Vagina (tissue), 2 donors: ENCODE results near the gene TSTD2. TPM values are rescaled to one million over a fixed set of nuclear protein-coding genes. Genes with fewer than 3 reads are reported as not detected.

Experiments used
- DNase-seq, 2 donors: peaks; one replicate each; pipeline ENCODE4 v3.0.0-alpha.2; 2017; ENCODE audit errors: extremely low spot score in 2 of 2
- H3K27ac ChIP-seq: fragments of 200-600 bp; sonication (generic); one replicate; pipeline ENCODE4 v1.5.1; 2019
- H3K27me3 ChIP-seq: fragments of 200-600 bp; sonication (generic); one replicate; pipeline ENCODE4 v1.5.1; 2019
- H3K36me3 ChIP-seq, 2 donors: fragments of 200-600 bp; sonication (generic); one replicate each; pipeline ENCODE4 v1.5.1; 2017 to 2019
- H3K4me1 ChIP-seq: fragments of 200-600 bp; sonication (generic); one replicate; pipeline ENCODE4 v1.5.1; 2019
- H3K4me3 ChIP-seq, 2 donors: fragments of 200-600 bp; sonication (generic); 1 replicate in 1 of 2; 2 replicates in 1 of 2; pipeline ENCODE4 v1.5.1; 2016 to 2019
- H3K9me3 ChIP-seq: fragments of 200-600 bp; sonication (generic); one replicate; pipeline ENCODE4 v1.5.1; 2019
- CTCF ChIP-seq, 3 experiments: fragments of 450-650 bp in 2 of 3; fragments of 200-600 bp in 1 of 3; sonication (generic) in 1 of 3; IDR thresholded peaks; one replicate each; pipeline ENCODE4 v1.5.1; 2017 to 2019; ENCODE audit warnings: antibody characterized with exemption in 3 of 3, mild to moderate bottlenecking in 2 of 3, moderate library complexity in 2 of 3
- POLR2A ChIP-seq, 2 donors: fragments of 450-650 bp; IDR thresholded peaks; one replicate each; pipeline ENCODE4 v1.6.1; 2017; ENCODE audit warnings: antibody characterized with exemption in 2 of 2, mild to moderate bottlenecking in 2 of 2, moderate library complexity in 2 of 2
- POLR2AphosphoS5 ChIP-seq, 2 donors: sonication (generic); formaldehyde crosslinking; IDR thresholded peaks; one replicate each; pipeline ENCODE4 v1.9.0; 2017; ENCODE audit warnings: antibody characterized with exemption in 2 of 2, mild to moderate bottlenecking in 2 of 2, low read depth in 1 of 2; ENCODE audit not compliant: insufficient read depth in 1 of 2
- intact Hi-C: fragments of 100-400 bp; cut with DNase I; formaldehyde crosslinking; loops from one replicate; pipeline ENCODE4 v1.15.1; 2023
- total RNA-seq: library from RNA; depleted of rRNA; stranded (reverse); fragments of >200 nt; gene quantifications from one replicate; pipeline ENCODE4 v1.2.3, GENCODE V29; 2016

TSTD2 gene
- total RNA-seq, 1 donor from 2014 or later, result 18.2 TPM

- DNase-seq, result no peak
- Histone ChIP-seq H3K27ac (peak overlapping the region; percentile 88), H3K27me3 (no peaks in the 10 kb centered on the region)
Observed at GRCh38 chr9:97562542-97562941, 70.6 kb downstream of the TSTD2 start.

GRCh38 chr9:97561501-97561900 is 71.7 kb downstream of the TSTD2 start:
- TF ChIP-seq CTCF (IDR thresholded peaks at IDR 0.05), result no peak
- TF ChIP-seq POLR2AphosphoS5 (IDR thresholded peaks at IDR 0.05; ENCODE audit: insufficient read depth in 1 of 2, low read depth in 1 of 2), result no peak
- no peak for TF ChIP-seq POLR2A (IDR thresholded peaks at IDR 0.05)

More at GRCh38 chr9:97562542-97562941, 70.6 kb downstream of the TSTD2 start:
- H3K9me3 ChIP-seq, result no peaks in the 10 kb centered on the region
- intact Hi-C loops, result loop anchor here (5.0 kb wide), 2 partner anchors 35 to 60 kb away; partner anchors contain the start of gene TMOD1
- peaks cover 0 to 8% of the 10 kb centered on the region in 2 donors for H3K36me3 ChIP-seq
- peaks cover 55% of the 10 kb centered on the region for H3K4me1 ChIP-seq
- H3K4me3 ChIP-seq, result no peak overlapping the region
- TF ChIP-seq POLR2A (IDR thresholded peaks at IDR 0.05) (no peak), CTCF (IDR thresholded peaks at IDR 0.05) (no peak), POLR2AphosphoS5 (IDR thresholded peaks at IDR 0.05; ENCODE audit: insufficient read depth in 1 of 2, low read depth in 1 of 2) (no peak)

GRCh38 chr9:97560851-97561250 is 72.3 kb downstream of the TSTD2 start:
- Histone ChIP-seq H3K4me1 (peaks cover 72% of the 10 kb centered on the region), H3K36me3 (no peaks in the 10 kb centered on the region), H3K27ac (peak overlapping the region; percentile 88), H3K4me3 (no peak overlapping the region), H3K27me3 (no peaks in the 10 kb centered on the region), H3K9me3 (no peaks in the 10 kb centered on the region)
- TF ChIP-seq POLR2AphosphoS5 (IDR thresholded peaks at IDR 0.05; ENCODE audit: insufficient read depth in 1 of 2, low read depth in 1 of 2) (no peak), CTCF (IDR thresholded peaks at IDR 0.05) (no peak), POLR2A (IDR thresholded peaks at IDR 0.05) (no peak)
- intact Hi-C loops, result loop anchor here (5.0 kb wide), 2 partner anchors 36 to 59 kb away; partner anchors contain the start of gene TMOD1
- DNase-seq, result no peak

More at GRCh38 chr9:97561501-97561900, 71.7 kb downstream of the TSTD2 start:
- Histone ChIP-seq H3K27me3 (no peaks in the 10 kb centered on the region), H3K4me3 (no peak overlapping the region), H3K27ac (peak overlapping the region; percentile 88), H3K4me1 (peaks cover 65% of the 10 kb centered on the region), H3K36me3 (no peaks in the 10 kb centered on the region), H3K9me3 (no peaks in the 10 kb centered on the region)
- DNase-seq, result no peak
- intact Hi-C loops, result loop anchor here (5.0 kb wide), 2 partner anchors 36 to 59 kb away; partner anchors contain the start of gene TMOD1

- Histone ChIP-seq H3K9me3 (no peaks in the 10 kb centered on the region), H3K27me3 (no peaks in the 10 kb centered on the region), H3K4me3 (no peak overlapping the region), H3K27ac (peak overlapping the region; percentile 25), H3K4me1 (peaks cover 73% of the 10 kb centered on the region), H3K36me3 (no peaks in the 10 kb centered on the region)
- no peak for DNase-seq
- intact Hi-C loops, result loop anchor here (5.0 kb wide), 2 partner anchors 37 to 58 kb away; partner anchors contain the start of gene TMOD1
- TF ChIP-seq POLR2A (IDR thresholded peaks at IDR 0.05), result no peak
- no peak for TF ChIP-seq CTCF (IDR thresholded peaks at IDR 0.05)
- TF ChIP-seq POLR2AphosphoS5 (IDR thresholded peaks at IDR 0.05; ENCODE audit: insufficient read depth in 1 of 2, low read depth in 1 of 2), result no peak
Observed at GRCh38 chr9:97560154-97560553, 73.0 kb downstream of the TSTD2 start.

- intact Hi-C loops, result no loop called here
- H3K36me3 ChIP-seq, result no peaks in the 10 kb centered on the region
- peak overlapping the region; percentile 95 for H3K27ac ChIP-seq
- H3K9me3 ChIP-seq, result no peaks in the 10 kb centered on the region
- peaks cover 65% of the 10 kb centered on the region for H3K4me1 ChIP-seq
- DNase-seq, result no peak
- H3K4me3 ChIP-seq, result no peak overlapping the region
- no peak for TF ChIP-seq POLR2A (IDR thresholded peaks at IDR 0.05)
- TF ChIP-seq CTCF (IDR thresholded peaks at IDR 0.05), result no peak
- TF ChIP-seq POLR2AphosphoS5 (IDR thresholded peaks at IDR 0.05; ENCODE audit: insufficient read depth in 1 of 2, low read depth in 1 of 2), result no peak
- H3K27me3 ChIP-seq, result no peaks in the 10 kb centered on the region
Observed at GRCh38 chr9:97559111-97559514, 74.1 kb downstream of the TSTD2 start.
